Measurements from ENCODE around the gene SLC29A3. TPM values are rescaled to one million over a fixed set of nuclear protein-coding genes. Genes with fewer than 3 reads are reported as not detected.
A peak's percentile ranks its signal among the peaks of the same experiment; 100 is the strongest.

SLC29A3 gene
- total and polyA plus RNA-seq, 2 of the 8 experiments (the other 6 are each of a cell fraction or from before 2014, with no cell fraction given) = 14.0 to 24.6 TPM

DNA sequence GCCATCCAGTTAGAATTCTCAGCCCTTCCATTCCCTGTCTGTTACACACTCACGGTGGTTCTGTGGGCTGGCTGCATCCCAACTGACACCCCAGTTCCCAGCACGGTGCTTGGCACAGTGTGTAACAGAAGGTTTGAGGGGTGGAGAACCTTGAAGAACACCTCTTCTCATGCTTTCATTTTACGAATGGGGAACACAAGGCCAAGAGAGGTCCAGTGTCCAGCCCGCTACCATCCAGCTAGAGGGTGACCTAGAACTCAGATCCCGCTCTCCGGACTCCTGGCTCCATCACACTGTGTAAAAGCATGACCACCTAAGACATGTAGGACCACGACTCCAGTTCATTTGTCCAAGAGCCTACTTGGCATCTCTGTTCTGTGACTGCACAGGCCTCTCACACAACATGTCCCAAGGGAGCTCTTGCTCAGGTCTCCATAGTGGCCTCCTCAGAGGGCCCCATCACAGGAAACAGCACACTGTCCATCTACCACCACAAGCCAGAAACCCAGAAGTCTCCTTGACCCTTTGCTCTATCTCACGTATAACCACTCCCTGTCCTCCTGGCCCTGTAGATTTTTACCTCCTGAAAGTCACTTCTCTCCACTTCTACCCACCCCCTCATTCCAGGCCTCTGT is 74.9 kb downstream of the SLC29A3 start:
- no peak overlapping the region for H2BK120ac ChIP-seq (replicated peaks; ENCODE audit: low read depth, low read length)
- no peak overlapping the region for H3K4me3 ChIP-seq (ENCODE audit: extremely low read depth in 1 of 4, insufficient read depth in 2 of 4, low read depth in 3 of 4, low read length in 4 of 4)
- DNase-seq (ENCODE audit: low read depth in 1 of 2, low spot score in 2 of 2) = peak in 1 of 2 experiments; percentile 6
- no peak overlapping the region for H2AFZ ChIP-seq (ENCODE audit: low read length)
- peaks cover 0 to 14% (median 10%) of the 10 kb centered on the region in 4 experiments; a peak in 6 of 7 replicates for H3K4me1 ChIP-seq (replicated peaks in 1 of 4; ENCODE audit: control insufficient read depth in 3 of 4, insufficient read depth in 4 of 4, low read length in 3 of 4)
- H2BK5ac ChIP-seq (ENCODE audit: low read depth, low read length) = no peak overlapping the region; the same call in 1 of the 2 replicates
- H2BK15ac ChIP-seq (ENCODE audit: low read length) = no peak overlapping the region
- no peaks in the 10 kb centered on the region for H3K9me3 ChIP-seq (ENCODE audit: insufficient read depth in 2 of 2, low read depth in 1 of 2, low read length in 1 of 2)
- no peak overlapping the region for H4K8ac ChIP-seq (ENCODE audit: extremely low read depth, insufficient read depth, low read length)
- H3K56ac ChIP-seq (replicated peaks; ENCODE audit: insufficient read length, low read depth, low read length) = no peak overlapping the region
- no peak overlapping the region for H3K14ac ChIP-seq (ENCODE audit: insufficient read length)
- no peak for FAIRE-seq
- H2AK5ac ChIP-seq (ENCODE audit: low read depth, low read length) = peak overlapping the region; percentile 65
- H4K20me1 ChIP-seq (replicated peaks in 1 of 2; ENCODE audit: control insufficient read depth in 1 of 2, insufficient read depth in 2 of 2, low read length in 2 of 2) = peaks cover 0 to 11% of the 10 kb centered on the region in 2 experiments
- no peak overlapping the region for H3K4ac ChIP-seq (replicated peaks; ENCODE audit: insufficient read length, low read depth, low read length)
- no peaks in the 10 kb centered on the region for H3K79me2 ChIP-seq (ENCODE audit: control insufficient read depth in 1 of 2, insufficient read depth in 2 of 2, low read length in 2 of 2)
- no peak overlapping the region for H3K27ac ChIP-seq (ENCODE audit: low read depth, low read length)
- no peaks in the 10 kb centered on the region for H3K79me1 ChIP-seq (ENCODE audit: low read depth, low read length)
- no peak overlapping the region for H3K4me2 ChIP-seq (ENCODE audit: insufficient read depth in 1 of 2, low read depth in 2 of 2, low read length in 2 of 2)
- no peaks in the 10 kb centered on the region for H3K36me3 ChIP-seq (ENCODE audit: control insufficient read depth in 2 of 4, insufficient read depth in 4 of 4, low read length in 3 of 4)
- no peak overlapping the region for H4K5ac ChIP-seq (ENCODE audit: insufficient read length, low read depth, low read length)
- H3K18ac ChIP-seq (ENCODE audit: extremely low read depth, low read length) = no peak overlapping the region
- H2BK12ac ChIP-seq (ENCODE audit: low read depth, low read length) = 0 out of 2 replicates have a peak overlapping the region, but pooled peaks have one; percentile 17
- H2BK20ac ChIP-seq (ENCODE audit: low read length) = no peak overlapping the region
- peaks cover 14% of the 10 kb centered on the region; the same call in 1 of the 2 replicates for H3K23me2 ChIP-seq (ENCODE audit: low read depth, low read length)
- H3K9ac ChIP-seq (replicated peaks in 1 of 4; ENCODE audit: extremely low read depth in 1 of 4, low read depth in 3 of 4, low read length in 3 of 4) = no peak overlapping the region
- TF ChIP-seq MAFK (IDR thresholded peaks at IDR 0.05; ENCODE audit: low read depth, low read length) = no peak
- TF ChIP-seq SRF (IDR thresholded peaks at IDR 0.05; ENCODE audit: low read depth, low read length) = no peak
- TF ChIP-seq ASH2L (IDR thresholded peaks at IDR 0.05; ENCODE audit: low read length) = no peak
- no peak for TF ChIP-seq SAP30 (IDR thresholded peaks at IDR 0.05; ENCODE audit: insufficient read depth, insufficient replicate concordance, low read length)
- no peak for TF ChIP-seq SP2 (IDR thresholded peaks at IDR 0.05; ENCODE audit: low read length)
- TF ChIP-seq, protein P1, sequence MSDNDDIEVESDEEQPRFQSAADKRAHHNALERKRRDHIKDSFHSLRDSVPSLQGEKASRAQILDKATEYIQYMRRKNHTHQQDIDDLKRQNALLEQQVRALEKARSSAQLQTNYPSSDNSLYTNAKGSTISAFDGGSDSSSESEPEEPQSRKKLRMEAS (IDR thresholded peaks at IDR 0.05) = no peak
- TF ChIP-seq JUN (IDR thresholded peaks at IDR 0.05; ENCODE audit: low read depth, low read length) = no peak
- no peak for TF ChIP-seq SP4 (IDR thresholded peaks at IDR 0.05; ENCODE audit: low read length)
- no peak for TF ChIP-seq RXRA (IDR thresholded peaks at IDR 0.05; ENCODE audit: insufficient read depth, low read depth, low read length)
- no peak for TF ChIP-seq KDM5A (IDR thresholded peaks at IDR 0.05; ENCODE audit: low read length)
- no peak for TF ChIP-seq TBP (IDR thresholded peaks at IDR 0.05; ENCODE audit: low read depth, low read length)
- no peak for TF ChIP-seq CHD2 (IDR thresholded peaks at IDR 0.05; ENCODE audit: low read length)
- TF ChIP-seq EZH2 (IDR thresholded peaks at IDR 0.05; ENCODE audit: low read depth, low read length, severe bottlenecking) = no peak
- no peak overlapping the region for H3K23ac ChIP-seq (ENCODE audit: insufficient read length)
- 88% methylated on average over 8 of the region's 8 CpGs; no CpG with 5 or more reads in 1 of the 2 experiments for WGBS, 2 experiments (ENCODE audit: extremely low coverage in 1 of 2, insufficient coverage in 1 of 2, insufficient read length in 1 of 2, insufficient replicate concordance in 2 of 2, low coverage in 1 of 2, low lambda C conversion rate in 2 of 2, missing lambda C conversion rate in 1 of 2)
- ChIA-PET CTCF (ENCODE audit: partially characterized antibody) (interaction anchor here (0.7 to 7.6 kb wide), 8 partner anchors 10 to 313 kb away, joined by 3 to 70 read pairs (median 24); no protein-coding TSS in a partner anchor), POLR2A (ENCODE audit: partially characterized antibody) (no interaction called here)
- H3K27me3 ChIP-seq (replicated peaks in 1 of 4; ENCODE audit: control insufficient read depth in 3 of 4, extremely low read depth in 1 of 4, insufficient read depth in 3 of 4, low read length in 3 of 4) = peaks cover 13 to 39% (median 29%) of the 10 kb centered on the region in 4 experiments
- no peak overlapping the region for H4K91ac ChIP-seq (replicated peaks; ENCODE audit: insufficient read length, low read length)

Measured in H1 (cell line).